22Rv1 (cell line): ENCODE results near the gene ZNF324.
"Not testable (repeated sequence)": the region's sequence is repeated elsewhere in the genome, so short reads cannot be mapped to it uniquely, and the experiment has no call there.

Source experiments
- H3K27ac ChIP-seq: fragments of 450-650 bp; 2 replicates; pipeline ENCODE4 v1.5.1; 2017
- ZFX ChIP-seq: fragments of 450-650 bp; IDR thresholded peaks from 2 replicates; pipeline ENCODE4 v1.6.1; 2017; ENCODE audit warnings: antibody characterized with exemption, borderline replicate concordance
- TF ChIP-seq, protein P1 (sequence below): fragments of 450-650 bp; IDR thresholded peaks from 2 replicates; pipeline ENCODE4 v1.5.1; 2017; ENCODE audit warnings: mild to moderate bottlenecking

ZNF324 gene

DNA sequence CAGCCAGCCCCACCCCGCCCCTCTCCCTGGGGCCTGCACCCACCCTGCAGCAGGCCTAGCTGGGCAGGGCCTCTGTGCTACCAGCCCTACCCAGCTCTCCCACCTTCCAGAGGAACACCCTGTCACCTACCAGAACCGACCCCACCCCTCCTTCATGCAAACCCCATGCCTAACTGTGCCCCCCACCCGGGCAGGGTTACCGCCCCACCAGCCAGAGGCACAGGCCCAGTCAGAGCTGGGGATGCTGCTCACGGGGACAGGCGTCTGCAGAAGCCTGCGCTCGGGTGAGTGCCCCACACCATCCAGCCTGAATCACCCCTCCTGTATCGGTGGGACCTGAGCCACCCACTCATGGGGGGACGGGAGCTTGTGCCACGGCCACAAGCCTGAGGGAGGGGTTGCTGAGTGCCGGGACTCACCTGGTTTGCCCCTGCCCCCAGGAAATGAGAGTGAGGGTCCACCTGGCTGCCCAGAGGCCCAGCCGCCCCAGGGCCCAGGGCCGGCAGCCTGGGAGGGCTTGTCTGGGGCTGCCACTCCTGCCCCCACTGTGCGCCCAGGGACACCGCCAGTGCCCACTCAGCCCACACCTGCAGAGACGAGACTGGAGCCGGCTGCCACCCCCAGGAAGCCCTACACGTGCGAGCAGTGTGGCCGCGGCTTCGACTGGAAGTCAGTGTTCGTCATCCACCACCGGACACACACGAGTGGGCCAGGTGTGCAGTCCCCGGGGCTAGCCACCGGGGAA, 13.0 kb downstream of the ZNF324 start:
- H3K27ac ChIP-seq = no peak overlapping the region
- TF ChIP-seq ZFX = no peak
- TF ChIP-seq, protein P1, sequence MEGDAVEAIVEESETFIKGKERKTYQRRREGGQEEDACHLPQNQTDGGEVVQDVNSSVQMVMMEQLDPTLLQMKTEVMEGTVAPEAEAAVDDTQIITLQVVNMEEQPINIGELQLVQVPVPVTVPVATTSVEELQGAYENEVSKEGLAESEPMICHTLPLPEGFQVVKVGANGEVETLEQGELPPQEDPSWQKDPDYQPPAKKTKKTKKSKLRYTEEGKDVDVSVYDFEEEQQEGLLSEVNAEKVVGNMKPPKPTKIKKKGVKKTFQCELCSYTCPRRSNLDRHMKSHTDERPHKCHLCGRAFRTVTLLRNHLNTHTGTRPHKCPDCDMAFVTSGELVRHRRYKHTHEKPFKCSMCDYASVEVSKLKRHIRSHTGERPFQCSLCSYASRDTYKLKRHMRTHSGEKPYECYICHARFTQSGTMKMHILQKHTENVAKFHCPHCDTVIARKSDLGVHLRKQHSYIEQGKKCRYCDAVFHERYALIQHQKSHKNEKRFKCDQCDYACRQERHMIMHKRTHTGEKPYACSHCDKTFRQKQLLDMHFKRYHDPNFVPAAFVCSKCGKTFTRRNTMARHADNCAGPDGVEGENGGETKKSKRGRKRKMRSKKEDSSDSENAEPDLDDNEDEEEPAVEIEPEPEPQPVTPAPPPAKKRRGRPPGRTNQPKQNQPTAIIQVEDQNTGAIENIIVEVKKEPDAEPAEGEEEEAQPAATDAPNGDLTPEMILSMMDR = no peak

DNA sequence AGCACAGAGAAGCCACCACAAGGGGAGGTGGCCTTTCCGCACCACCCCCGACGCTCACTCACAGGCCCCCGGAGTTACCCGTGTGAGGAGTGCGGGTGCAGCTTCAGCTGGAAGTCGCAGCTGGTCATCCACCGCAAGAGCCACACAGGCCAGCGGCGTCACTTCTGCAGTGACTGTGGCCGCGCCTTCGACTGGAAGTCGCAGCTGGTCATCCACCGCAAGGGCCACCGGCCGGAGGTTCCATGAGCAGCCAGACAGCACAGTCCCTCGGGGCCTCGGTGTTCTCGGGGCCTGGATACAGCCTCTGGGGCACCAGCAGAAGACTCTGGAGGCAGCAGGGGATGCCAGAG, 13.6 kb downstream of the ZNF324 start:
- TF ChIP-seq, protein P1 = no peak
- TF ChIP-seq ZFX = no peak
- H3K27ac ChIP-seq = no peak overlapping the region

DNA sequence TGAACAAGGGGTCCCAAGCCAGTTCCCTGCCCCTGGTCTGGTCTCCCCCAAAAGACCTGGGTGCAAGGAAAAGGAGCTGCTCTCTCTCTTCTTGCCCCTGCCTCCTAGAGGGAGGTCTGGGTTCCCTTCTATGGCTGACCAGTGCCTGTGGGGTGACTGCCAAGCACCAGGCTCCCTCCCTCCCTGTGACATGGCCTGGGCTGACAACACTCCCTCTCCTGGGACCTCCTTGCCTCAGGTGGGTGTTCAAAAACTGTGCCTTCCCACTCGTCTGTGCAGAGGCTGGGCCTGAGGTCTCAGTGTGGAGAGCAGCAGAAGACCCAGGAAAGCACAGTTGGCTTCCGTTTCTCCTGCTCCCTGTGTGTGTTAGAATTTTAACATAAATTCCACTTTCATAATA, 14.0 kb downstream of the ZNF324 start:
- no peak overlapping the region for H3K27ac ChIP-seq
- TF ChIP-seq ZFX = no peak
- TF ChIP-seq, protein P1 = no peak

DNA sequence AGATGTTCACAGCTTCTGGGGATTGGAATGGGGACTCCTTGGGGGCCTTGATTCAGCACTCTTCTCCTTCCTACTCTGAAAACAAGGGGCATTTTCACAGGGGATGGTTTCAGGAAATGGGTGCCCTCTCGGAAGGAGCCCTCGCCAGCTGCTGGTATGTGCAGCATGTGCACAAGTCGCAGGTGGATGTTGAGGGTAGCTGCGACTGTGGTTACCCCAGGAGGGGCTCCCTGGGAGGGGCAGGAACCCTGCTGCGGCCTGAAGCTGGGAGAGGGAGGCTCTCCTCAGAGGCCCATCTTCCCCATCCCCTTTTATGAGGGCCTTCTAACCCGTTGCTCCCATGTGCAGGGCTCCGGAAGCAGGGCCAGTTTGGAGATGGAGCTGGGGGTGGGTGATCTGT, 15.5 kb downstream of the ZNF324 start:
- no peak overlapping the region for H3K27ac ChIP-seq
- TF ChIP-seq ZFX = no peak
- TF ChIP-seq, protein P1 = no peak

DNA sequence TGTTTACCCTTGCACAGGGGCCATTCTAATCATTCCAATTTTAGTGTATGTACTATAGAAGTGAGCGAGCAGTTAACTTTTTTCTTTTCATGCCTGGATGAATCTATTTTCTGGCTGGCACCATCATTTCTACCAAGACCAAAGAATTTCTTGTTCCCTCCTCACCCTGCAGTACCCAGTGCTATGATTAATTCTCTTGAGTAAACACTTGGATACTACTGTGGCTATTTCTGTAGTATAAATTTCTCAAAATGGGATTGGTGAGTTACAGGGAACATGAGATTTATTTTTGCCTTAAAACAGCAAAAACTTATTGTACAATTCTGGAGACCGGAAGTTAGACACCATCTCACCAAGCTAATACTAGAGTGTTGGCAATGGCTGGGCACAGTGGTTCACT, 16.9 kb downstream of the ZNF324 start:
- no peak overlapping the region for H3K27ac ChIP-seq
- no peak for TF ChIP-seq ZFX
- TF ChIP-seq, protein P1 = no peak

DNA sequence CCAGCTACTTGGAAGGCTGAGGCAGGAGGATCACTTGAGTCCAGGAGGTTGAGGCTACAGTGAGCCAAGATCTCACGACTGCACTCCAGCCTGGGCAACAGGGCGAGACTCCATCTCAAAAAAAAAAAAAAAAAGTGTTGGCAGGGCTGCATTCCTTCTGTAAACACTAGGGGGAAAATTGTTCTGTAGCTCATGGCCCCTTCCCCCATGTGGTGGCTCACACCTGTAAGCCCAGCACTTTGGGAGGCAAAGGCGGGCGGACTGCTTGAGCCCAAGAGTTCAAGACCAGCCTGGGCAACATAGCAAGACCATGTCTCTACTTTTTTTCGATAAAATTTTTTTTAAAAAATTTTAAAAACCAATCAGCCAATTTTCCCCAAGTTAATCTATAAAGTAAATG, 17.5 kb downstream of the ZNF324 start:
- H3K27ac ChIP-seq = not testable (repeated sequence)

DNA sequence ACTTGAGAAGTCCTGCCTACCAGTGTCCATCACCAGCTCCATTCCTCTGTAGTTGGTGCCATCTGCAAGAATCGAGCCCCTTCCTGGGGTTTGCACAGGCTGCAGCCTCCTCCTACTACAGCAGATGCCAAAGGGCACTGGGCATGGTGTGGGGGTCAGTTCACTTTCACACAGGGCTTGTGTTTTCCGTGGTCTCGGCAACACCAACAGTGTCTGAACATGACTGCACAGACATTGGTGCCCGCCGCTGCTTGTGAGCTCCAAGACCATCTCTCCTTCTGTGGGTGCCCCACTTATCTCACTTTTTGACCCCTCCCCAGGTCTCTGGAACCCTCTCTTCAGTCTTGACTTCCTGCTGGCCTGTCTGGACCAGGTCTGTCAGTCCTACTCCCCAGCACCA, 24.5 kb downstream of the ZNF324 start:
- no peak overlapping the region for H3K27ac ChIP-seq
- TF ChIP-seq ZFX = no peak
- TF ChIP-seq, protein P1 = no peak

DNA sequence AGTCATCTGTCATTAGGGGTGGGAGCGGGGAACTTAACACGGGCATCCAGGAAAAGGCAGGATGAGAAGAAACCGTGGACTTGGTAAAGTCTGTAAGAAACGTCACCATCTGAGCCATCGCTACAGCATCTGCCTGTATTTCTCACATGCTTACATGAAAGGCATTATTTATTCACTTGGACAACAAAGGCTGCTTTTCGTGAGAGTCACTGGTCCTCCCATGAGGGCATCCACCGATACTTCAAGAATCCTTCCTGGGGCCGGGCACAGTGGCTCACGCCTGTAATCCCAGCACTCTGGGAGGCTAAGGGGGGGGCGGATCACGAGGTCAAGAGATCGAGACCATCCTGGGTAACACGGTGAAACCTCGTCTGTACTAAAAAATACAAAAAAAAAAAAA, 25.4 kb downstream of the ZNF324 start:
- H3K27ac ChIP-seq = no peak overlapping the region
- TF ChIP-seq ZFX = no peak
- TF ChIP-seq, protein P1 = no peak
